Mucosa of stomach (tissue), 1 donor: ENCODE results near the gene CACNA1H.
"Not testable (repeated sequence)": the region's sequence is repeated elsewhere in the genome, so short reads cannot be mapped to it uniquely, and the experiment has no call there.

ENCODE experiments used
- H3K27me3 ChIP-seq: one replicate; pipeline ENCODE4 v1.7.0; 2013; ENCODE audit warnings: mild to moderate bottlenecking, low read length; ENCODE audit not compliant: control insufficient read depth, insufficient read depth
- H3K36me3 ChIP-seq: one replicate; pipeline ENCODE4 v1.7.0; 2013; ENCODE audit warnings: low read length; ENCODE audit not compliant: control insufficient read depth, insufficient read depth
- H3K4me1 ChIP-seq: one replicate; pipeline ENCODE4 v1.7.0; 2013; ENCODE audit warnings: mild to moderate bottlenecking, low read length; ENCODE audit not compliant: control insufficient read depth, insufficient read depth
- H3K4me3 ChIP-seq: one replicate; pipeline ENCODE4 v1.7.0; 2013; ENCODE audit warnings: low read length
- H3K9ac ChIP-seq: one replicate; pipeline ENCODE4 v1.7.0; 2013; ENCODE audit warnings: mild to moderate bottlenecking, low read length, moderate library complexity
- H3K9me3 ChIP-seq: one replicate; pipeline ENCODE4 v1.7.0; 2013; ENCODE audit warnings: mild to moderate bottlenecking, low read length, moderate library complexity; ENCODE audit not compliant: control insufficient read depth
- donor health status: Pancreatic carcinoma.

Gene CACNA1H

GRCh38 chr16:1185460-1186207, 32.7 kb downstream of the CACNA1H start:
- not testable (repeated sequence) for H3K9me3 ChIP-seq

GRCh38 chr16:1188432-1189189, 35.7 kb downstream of the CACNA1H start:
- Histone ChIP-seq H3K36me3 (no peaks in the 10 kb centered on the region), H3K4me3 (no peak overlapping the region), H3K9ac (no peak overlapping the region), H3K27me3 (no peaks in the 10 kb centered on the region), H3K4me1 (no peaks in the 10 kb centered on the region), H3K9me3 (no peaks in the 10 kb centered on the region)

More at GRCh38 chr16:1185460-1186207, 32.7 kb downstream of the CACNA1H start:
- H3K9ac ChIP-seq, H3K27me3 ChIP-seq, H3K4me3 ChIP-seq, H3K36me3 ChIP-seq, H3K4me1 ChIP-seq: not testable (repeated sequence)

GRCh38 chr16:1189455-1189854, 36.5 kb downstream of the CACNA1H start:
- no peaks in the 10 kb centered on the region for H3K27me3 ChIP-seq
- no peaks in the 10 kb centered on the region for H3K9me3 ChIP-seq
- H3K9ac ChIP-seq: no peak overlapping the region
- no peak overlapping the region for H3K4me3 ChIP-seq
- H3K36me3 ChIP-seq: no peaks in the 10 kb centered on the region
- no peaks in the 10 kb centered on the region for H3K4me1 ChIP-seq

- not testable (repeated sequence) for H3K9ac ChIP-seq, H3K4me1 ChIP-seq, H3K27me3 ChIP-seq, H3K9me3 ChIP-seq, H3K4me3 ChIP-seq, H3K36me3 ChIP-seq
Observed at GRCh38 chr16:1190789-1191188, 37.9 kb downstream of the CACNA1H start.

GRCh38 chr16:1192384-1193073, 39.6 kb downstream of the CACNA1H start:
- Histone ChIP-seq H3K4me1 (no peaks in the 10 kb centered on the region), H3K9me3 (no peaks in the 10 kb centered on the region), H3K36me3 (no peaks in the 10 kb centered on the region), H3K4me3 (no peak overlapping the region), H3K27me3 (no peaks in the 10 kb centered on the region), H3K9ac (no peak overlapping the region)

- Histone ChIP-seq H3K4me1 (no peaks in the 10 kb centered on the region), H3K9me3 (no peaks in the 10 kb centered on the region), H3K36me3 (no peaks in the 10 kb centered on the region), H3K27me3 (no peaks in the 10 kb centered on the region), H3K4me3 (no peak overlapping the region), H3K9ac (no peak overlapping the region)
Observed at GRCh38 chr16:1193143-1193824, 40.4 kb downstream of the CACNA1H start.

GRCh38 chr16:1193825-1194581, 41.1 kb downstream of the CACNA1H start:
- Histone ChIP-seq H3K27me3 (no peaks in the 10 kb centered on the region), H3K9me3 (no peaks in the 10 kb centered on the region), H3K36me3 (no peaks in the 10 kb centered on the region), H3K4me1 (no peaks in the 10 kb centered on the region), H3K4me3 (no peak overlapping the region), H3K9ac (no peak overlapping the region)

- Histone ChIP-seq H3K4me1 (no peaks in the 10 kb centered on the region), H3K4me3 (no peak overlapping the region), H3K9me3 (no peaks in the 10 kb centered on the region), H3K27me3 (no peaks in the 10 kb centered on the region), H3K9ac (no peak overlapping the region), H3K36me3 (no peaks in the 10 kb centered on the region)
Observed at GRCh38 chr16:1194665-1195392, 41.9 kb downstream of the CACNA1H start.

- Histone ChIP-seq H3K9ac (no peak overlapping the region), H3K27me3 (no peaks in the 10 kb centered on the region), H3K9me3 (no peaks in the 10 kb centered on the region), H3K4me1 (no peaks in the 10 kb centered on the region), H3K36me3 (no peaks in the 10 kb centered on the region), H3K4me3 (no peak overlapping the region)
Observed at GRCh38 chr16:1195393-1195666, 42.4 kb downstream of the CACNA1H start.

GRCh38 chr16:1196494-1196893, 43.6 kb downstream of the CACNA1H start:
- no peaks in the 10 kb centered on the region for H3K9me3 ChIP-seq
- no peaks in the 10 kb centered on the region for H3K27me3 ChIP-seq
- no peaks in the 10 kb centered on the region for H3K4me1 ChIP-seq
- H3K9ac ChIP-seq: no peak overlapping the region
- H3K36me3 ChIP-seq: no peaks in the 10 kb centered on the region
- no peak overlapping the region for H3K4me3 ChIP-seq

GRCh38 chr16:1197237-1197866, 44.4 kb downstream of the CACNA1H start:
- Histone ChIP-seq H3K9ac (no peak overlapping the region), H3K27me3 (no peaks in the 10 kb centered on the region), H3K4me3 (no peak overlapping the region), H3K4me1 (no peaks in the 10 kb centered on the region), H3K9me3 (no peaks in the 10 kb centered on the region), H3K36me3 (no peaks in the 10 kb centered on the region)
